Tibial nerve (tissue), 4 donors: ENCODE data around the gene MRPL52. TPM values are rescaled to one million over a fixed set of nuclear protein-coding genes. Genes with fewer than 3 reads are reported as not detected.
A peak's percentile ranks its signal among the peaks of the same experiment; 100 is the strongest.

Experiments
- DNase-seq, 2 donors: peaks; one replicate each; pipeline ENCODE4 v3.0.0-alpha.2; 2019; ENCODE audit warnings: low spot score in 2 of 2
- H3K27ac ChIP-seq, 4 donors: fragments of 200-600 bp; sonication (generic) in 3 of 4; one replicate each; pipeline ENCODE4 v1.5.1; 2017 to 2019; ENCODE audit warnings: mild to moderate bottlenecking in 1 of 4
- H3K27me3 ChIP-seq, 2 donors: fragments of 200-600 bp; sonication (generic) in 1 of 2; one replicate each; pipeline versions ENCODE4 v1.5.1 to v1.6.0; 2017 to 2019
- H3K36me3 ChIP-seq, 3 donors: fragments of 200-600 bp; sonication (generic); one replicate each; pipeline ENCODE4 v1.5.1; 2018 to 2019
- H3K4me1 ChIP-seq, 4 donors: fragments of 200-600 bp; sonication (generic) in 3 of 4; one replicate each; pipeline ENCODE4 v1.5.1; 2017 to 2019
- H3K4me3 ChIP-seq, 4 donors: fragments of 200-600 bp; sonication (generic) in 3 of 4; one replicate each; pipeline ENCODE4 v1.5.1; 2017 to 2019; ENCODE audit warnings: mild to moderate bottlenecking in 1 of 4, moderate library complexity in 1 of 4
- H3K9me3 ChIP-seq, 4 donors: fragments of 200-600 bp; sonication (generic) in 3 of 4; one replicate each; pipeline ENCODE4 v1.5.1; 2017 to 2019
- CTCF ChIP-seq, 5 experiments: fragments of 200-600 bp in 3 of 5; fragments of 450-650 bp in 2 of 5; sonication (generic) in 3 of 5; IDR thresholded peaks; one replicate each; pipeline ENCODE4 v1.5.1; 2016 to 2019; ENCODE audit warnings: antibody characterized with exemption in 5 of 5, mild to moderate bottlenecking in 3 of 5, moderate library complexity in 2 of 5
- EP300 ChIP-seq, 2 donors: sonication (generic); formaldehyde crosslinking; IDR thresholded peaks; one replicate each; pipeline ENCODE4 v1.6.1; 2017; ENCODE audit warnings: antibody characterized with exemption in 2 of 2, mild to moderate bottlenecking in 1 of 2
- POLR2A ChIP-seq, 2 donors: fragments of 450-650 bp; IDR thresholded peaks; one replicate each; pipeline ENCODE4 v1.6.1; 2017; ENCODE audit warnings: antibody characterized with exemption in 2 of 2, mild to moderate bottlenecking in 2 of 2, moderate library complexity in 2 of 2
- WGBS, 2 donors: methylation state at CpG; one replicate each; pipeline ENCODE4 v1.1.5; 2018; 5-methylcytosine and 5-hydroxymethylcytosine counted together
- total RNA-seq, 4 donors: library from RNA; depleted of rRNA; stranded (reverse); fragments of >200 nt; gene quantifications; one replicate each; pipeline ENCODE4 v1.1.0, GENCODE V29; 2016

The MRPL52 gene
- total RNA-seq: 10 to 100 TPM; 26.7 to 44.0 (median 30.2) TPM

- H3K36me3 ChIP-seq: peaks cover 0 to 25% (median 9%) of the 10 kb centered on the region in 3 donors
- no peaks in the 10 kb centered on the region for H3K9me3 ChIP-seq
- peak within 1 kb of the TSS; percentile 65 to 84 (median 75) for H3K27ac ChIP-seq
- peak within 1 kb of the TSS; percentile 68 to 82 (median 74) for H3K4me3 ChIP-seq
- H3K27me3 ChIP-seq: no peaks in the 10 kb centered on the region
- peaks cover 0 to 15% (median 7%) of the 10 kb centered on the region in 4 donors for H3K4me1 ChIP-seq
- peak; percentile 80 to 85 for DNase-seq
- TF ChIP-seq CTCF (IDR thresholded peaks at IDR 0.05) (no peak), EP300 (IDR thresholded peaks at IDR 0.05) (peak; percentile 71 to 75)
- 1 to 2% methylated on average over 31 to 37 of the region's 41 CpGs for WGBS, 2 donors
Observed at GRCh38 chr14:22829661-22830442, at the start of gene MRPL52. TSS of gene MRPL52 (plus strand) at chr14:22829887. CDS start at chr14:22829913, 26 bp downstream.

GRCh38 chr14:22780105-22780679 lies 49.5 kb upstream of the MRPL52 start:
- Histone ChIP-seq H3K4me1 (peaks cover 0 to 11% (median 0%) of the 10 kb centered on the region in 4 donors), H3K4me3 (no peak overlapping the region), H3K36me3 (peaks cover 0 to 5% (median 0%) of the 10 kb centered on the region in 3 donors), H3K27me3 (no peaks in the 10 kb centered on the region), H3K9me3 (no peaks in the 10 kb centered on the region), H3K27ac (peak overlapping the region in 1 of 4 donors; percentile 52)
- 59 to 72% methylated on average over 2 of the region's 2 CpGs for WGBS, 2 donors
- no peak for TF ChIP-seq CTCF (IDR thresholded peaks at IDR 0.05)
- peak in 1 of 2 donors; percentile 13 for TF ChIP-seq EP300 (IDR thresholded peaks at IDR 0.05)
- TF ChIP-seq POLR2A (IDR thresholded peaks at IDR 0.05): no peak
- no peak for DNase-seq

GRCh38 chr14:22780941-22781300 lies 48.8 kb upstream of the MRPL52 start:
- H3K4me1 ChIP-seq: peaks cover 0 to 11% (median 0%) of the 10 kb centered on the region in 4 donors
- 82 to 86% methylated on average over 5 of the region's 5 CpGs for WGBS, 2 donors
- TF ChIP-seq POLR2A (IDR thresholded peaks at IDR 0.05) (no peak), EP300 (IDR thresholded peaks at IDR 0.05) (no peak)
- no peak overlapping the region for H3K4me3 ChIP-seq
- no peaks in the 10 kb centered on the region for H3K36me3 ChIP-seq
- no peak for DNase-seq
- H3K9me3 ChIP-seq: no peaks in the 10 kb centered on the region
- peak overlapping the region in 2 of 4 donors; percentile 1 to 52 for H3K27ac ChIP-seq
- no peaks in the 10 kb centered on the region for H3K27me3 ChIP-seq

- Histone ChIP-seq H3K27ac (peak overlapping the region in 2 of 4 donors; percentile 1 to 52), H3K4me3 (no peak overlapping the region), H3K36me3 (no peaks in the 10 kb centered on the region), H3K9me3 (no peaks in the 10 kb centered on the region), H3K4me1 (peaks cover 0 to 11% (median 0%) of the 10 kb centered on the region in 4 donors), H3K27me3 (no peaks in the 10 kb centered on the region)
- TF ChIP-seq CTCF (IDR thresholded peaks at IDR 0.05) (no peak), EP300 (IDR thresholded peaks at IDR 0.05) (no peak), POLR2A (IDR thresholded peaks at IDR 0.05) (no peak)
- 0% methylated on average over 1 of the region's 1 CpG for WGBS, 2 donors
- no peak for DNase-seq
Observed at GRCh38 chr14:22781301-22781991, 48.2 kb upstream of the MRPL52 start.

- Histone ChIP-seq H3K4me3 (no peak overlapping the region), H3K4me1 (no peaks in the 10 kb centered on the region), H3K27ac (no peak overlapping the region), H3K27me3 (no peaks in the 10 kb centered on the region), H3K36me3 (no peaks in the 10 kb centered on the region), H3K9me3 (no peaks in the 10 kb centered on the region)
- no peak for TF ChIP-seq POLR2A (IDR thresholded peaks at IDR 0.05)
- TF ChIP-seq CTCF (IDR thresholded peaks at IDR 0.05): no peak
- no peak for TF ChIP-seq EP300 (IDR thresholded peaks at IDR 0.05)
- DNase-seq: no peak
- 92 to 95% methylated on average over 4 of the region's 4 CpGs for WGBS, 2 donors
Observed at GRCh38 chr14:22786685-22787084, 43.0 kb upstream of the MRPL52 start.
